Endothelial cell of umbilical vein (primary cell): ENCODE measurements around the gene RASA2. TPM values are rescaled to one million over a fixed set of nuclear protein-coding genes. Genes with fewer than 3 reads are reported as not detected.

Source experiments
- BruUV-seq: library from RNA; stranded (reverse); fragments of 400-500 nt; replicated peaks from 2 replicates; lab custom pipeline; 2021; lab: Mats Ljungman, UMichigan
- CTCF ChIA-PET: fragments of 300-600, 350-600 bp; sonication (Branson Sonifier 250); formaldehyde crosslinking; loops from one replicate; lab custom pipeline; 2021; ENCODE audit warnings: antibody characterized with exemption, inconsistent platforms; lab: Charles Lee
- POLR2A ChIA-PET: fragments of 300-600, 350-600 bp; sonication (Branson Sonifier 250); formaldehyde crosslinking; loops from one replicate; lab custom pipeline; 2021; ENCODE audit warnings: antibody characterized with exemption, inconsistent platforms; lab: Charles Lee
- DNase-seq: peaks from one replicate; pipeline ENCODE4 v3.0.0-alpha.2; 2011; ENCODE audit warnings: low read depth, low spot score
- FAIRE-seq: peaks from 2 replicates; lab custom pipeline; 2011; peaks lifted over from hg19 to GRCh38; lab: Jason Lieb, UNC
- H2AFZ ChIP-seq: 2 replicates; pipeline ENCODE4 v1.6.0; 2012; ENCODE audit warnings: low read depth, low read length, control low read depth, inconsistent platforms
- H3K27ac ChIP-seq: 2 replicates; pipeline ENCODE4 v1.5.1; 2011; ENCODE audit warnings: low read depth, mild to moderate bottlenecking, control low read depth, low read length, moderate library complexity; ENCODE audit not compliant: insufficient read depth
- H3K27me3 ChIP-seq, 2 experiments: 2 replicates each; pipeline versions ENCODE4 v1.6.0 to v1.6.1; 2011; ENCODE audit warnings: low read length in 2 of 2, mixed read lengths in 1 of 2; ENCODE audit not compliant: control insufficient read depth in 2 of 2, insufficient read depth in 2 of 2
- H3K36me3 ChIP-seq, 2 experiments: 2 replicates in 1 of 2; 3 replicates in 1 of 2; pipeline ENCODE4 v1.5.1; 2011; ENCODE audit warnings: low read length in 2 of 2, mild to moderate bottlenecking in 1 of 2, moderate library complexity in 1 of 2; ENCODE audit not compliant: control insufficient read depth in 2 of 2, insufficient read depth in 2 of 2; ENCODE audit errors: extremely low read depth in 1 of 2
- H3K4me1 ChIP-seq: 3 replicates; pipeline ENCODE4 v1.5.1; 2011; ENCODE audit warnings: mild to moderate bottlenecking, low read length; ENCODE audit not compliant: control insufficient read depth, insufficient read depth; ENCODE audit errors: extremely low read depth
- H3K4me2 ChIP-seq: 2 replicates; pipeline ENCODE4 v1.6.1; 2011; ENCODE audit warnings: low read length, control low read depth, mixed read lengths; ENCODE audit not compliant: insufficient read depth
- H3K4me3 ChIP-seq, 3 experiments: fragments of 200-600 bp in 1 of 3; sonication (generic), shearing (Covaris generic) in 1 of 3; replicated peaks in 1 of 3; 2 replicates each; pipeline ENCODE4 v1.5.1; 2011 to 2016; ENCODE audit warnings: control low read depth in 3 of 3, low read length in 3 of 3, mild to moderate bottlenecking in 2 of 3, inconsistent platforms in 1 of 3, low read depth in 1 of 3, moderate library complexity in 1 of 3; ENCODE audit not compliant: insufficient read depth in 1 of 3
- H3K79me2 ChIP-seq: 2 replicates; pipeline ENCODE4 v1.6.0; 2012; ENCODE audit warnings: low read length, inconsistent platforms; ENCODE audit not compliant: control insufficient read depth, insufficient read depth
- H3K9ac ChIP-seq: replicated peaks from 2 replicates; pipeline ENCODE3; 2011; ENCODE audit warnings: low read length, control low read depth; ENCODE audit not compliant: insufficient read depth; ENCODE audit errors: extremely low read depth
- H3K9me1 ChIP-seq: replicated peaks from 3 replicates; pipeline ENCODE4 v1.6.0; 2011; ENCODE audit warnings: mild to moderate bottlenecking, low read length; ENCODE audit not compliant: control insufficient read depth, insufficient read depth; ENCODE audit errors: extremely low read depth
- H3K9me3 ChIP-seq: replicated peaks from 2 replicates; pipeline ENCODE4 v1.5.1; 2012; ENCODE audit warnings: low read length, inconsistent platforms; ENCODE audit not compliant: control insufficient read depth, insufficient read depth
- H4K20me1 ChIP-seq: replicated peaks from 2 replicates; pipeline ENCODE3; 2011; ENCODE audit warnings: mild to moderate bottlenecking, low read length; ENCODE audit not compliant: control insufficient read depth, insufficient read depth; ENCODE audit errors: extremely low read depth
- EZH2 ChIP-seq: IDR thresholded peaks from 2 replicates; pipeline ENCODE4 v1.6.1; 2012; ENCODE audit warnings: borderline replicate concordance, low read depth, mild to moderate bottlenecking, moderate library complexity, low read length, inconsistent platforms; ENCODE audit not compliant: severe bottlenecking
- FOS ChIP-seq: IDR thresholded peaks from 2 replicates; pipeline ENCODE4 v1.6.1; 2011; ENCODE audit warnings: mild to moderate bottlenecking, low read length, moderate library complexity, borderline replicate concordance; ENCODE audit not compliant: insufficient read depth
- GATA2 ChIP-seq: IDR thresholded peaks from 2 replicates; pipeline ENCODE4 v1.7.0; 2011; ENCODE audit warnings: low read depth, mild to moderate bottlenecking, moderate library complexity, mixed read lengths, low read length; ENCODE audit not compliant: insufficient read length, insufficient read depth
- JUN ChIP-seq: IDR thresholded peaks from 2 replicates; pipeline ENCODE4 v1.6.1; 2011; ENCODE audit warnings: borderline replicate concordance, low read depth; ENCODE audit not compliant: insufficient read length, insufficient read depth
- MYC ChIP-seq: IDR thresholded peaks from one replicate; pipeline ENCODE4 v1.6.1; 2011; ENCODE audit warnings: mild to moderate bottlenecking, low read depth, low read length
- POLR2A ChIP-seq: IDR thresholded peaks from 2 replicates; pipeline ENCODE4 v1.6.1; 2012; ENCODE audit warnings: low read depth, mild to moderate bottlenecking, control low read depth, low read length
- POLR2AphosphoS5 ChIP-seq: IDR thresholded peaks from 2 replicates; pipeline ENCODE4 v1.6.1; 2012; ENCODE audit warnings: low read depth, mild to moderate bottlenecking, control low read depth, low read length, moderate library complexity; ENCODE audit not compliant: insufficient read depth
- dilution Hi-C: fragments of 300-500 bp; cut with MboI; formaldehyde crosslinking; loops from one replicate; pipeline ENCODE4 v1.15.0; 2019; ENCODE audit warnings: low sequenced_read_pairs; ENCODE audit not compliant: extremely low pct_ligation_motif_present
- intact Hi-C: fragments of 100-400 bp; cut with micrococcal nuclease; formaldehyde crosslinking; loops from one replicate; pipeline ENCODE4 v1.10.0; 2022
- polyA plus RNA-seq, 4 experiments: library from polyadenylated mRNA; depleted of rRNA in 3 of 4; stranded (reverse) in 3 of 4; unstranded in 1 of 4; fragments of >200 nt; gene quantifications; 2 replicates each; pipeline versions ENCODE4 v1.2.1 to v1.2.3, GENCODE V29; 2011 to 2012; ENCODE audit warnings: missing spikeins in 1 of 4
- total RNA-seq: library from RNA; stranded (reverse); gene quantifications from 2 replicates; pipeline ENCODE4 v1.2.3, GENCODE V29; 2021
- TF ChIP-seq, protein P1 (sequence below): IDR thresholded peaks from 2 replicates; pipeline ENCODE4 v1.6.1; 2011; ENCODE audit not compliant: insufficient read depth, insufficient read length
- TF ChIP-seq, protein P2 (sequence below), 2 donors: IDR thresholded peaks; 1 replicate in 1 of 2; 2 replicates in 1 of 2; pipeline ENCODE4 v1.5.1; 2011; ENCODE audit warnings: low read length in 2 of 2, mild to moderate bottlenecking in 2 of 2, moderate library complexity in 2 of 2, control low read depth in 1 of 2, inconsistent platforms in 1 of 2, low read depth in 1 of 2; ENCODE audit not compliant: insufficient read depth in 1 of 2; ENCODE audit errors: extremely low read depth in 1 of 2

RASA2 gene
- total and polyA plus RNA-seq, 2 donors (not counting 3 experiments of a cell fraction or from before 2014, with no cell fraction given), result 3.1 to 20.2 TPM

DNA sequence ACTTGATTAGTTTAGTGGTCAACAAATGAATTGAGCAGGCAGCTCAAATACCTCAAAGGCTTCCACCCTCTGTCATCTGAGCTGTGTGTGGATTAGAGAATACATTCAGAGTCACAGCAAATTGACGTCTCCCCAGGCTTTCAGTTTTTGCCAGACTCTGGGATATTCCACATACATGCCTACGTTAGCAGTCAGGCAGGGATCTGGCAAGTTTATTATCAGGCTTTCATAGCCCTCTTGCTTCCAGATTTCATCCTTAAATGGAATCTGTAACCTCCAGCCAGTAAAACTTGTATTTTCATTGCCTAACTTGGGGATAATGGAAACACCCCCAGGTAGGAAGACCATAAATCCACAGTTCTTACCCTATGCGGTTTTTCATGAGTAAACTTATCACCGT lies 115.9 kb downstream of the RASA2 start:
- FAIRE-seq, result no peak
- ChIA-PET POLR2A (no interaction called here), CTCF (no interaction called here)
- no peak overlapping the region for H3K4me3 ChIP-seq
- no peak overlapping the region for H2AFZ ChIP-seq
- DNase-seq, result no peak
- no peaks in the 10 kb centered on the region for H3K4me1 ChIP-seq
- no peaks in the 10 kb centered on the region for H3K79me2 ChIP-seq
- no peak overlapping the region for H3K27ac ChIP-seq
- no peaks in the 10 kb centered on the region for H3K27me3 ChIP-seq
- H3K9me3 ChIP-seq, result no peaks in the 10 kb centered on the region
- no peaks in the 10 kb centered on the region for H4K20me1 ChIP-seq
- no peaks in the 10 kb centered on the region for H3K9me1 ChIP-seq
- no TSS peak for BruUV-seq
- H3K4me2 ChIP-seq, result no peak overlapping the region
- dilution Hi-C loops, result no loop called here
- H3K36me3 ChIP-seq, result peaks cover 4 to 7% of the 10 kb centered on the region in 2 experiments
- H3K9ac ChIP-seq, result no peak overlapping the region
- TF ChIP-seq EZH2 (no peak), POLR2AphosphoS5 (no peak), GATA2 (no peak), MYC (no peak), JUN (no peak), POLR2A (no peak), FOS (no peak)
- TF ChIP-seq, protein P1, sequence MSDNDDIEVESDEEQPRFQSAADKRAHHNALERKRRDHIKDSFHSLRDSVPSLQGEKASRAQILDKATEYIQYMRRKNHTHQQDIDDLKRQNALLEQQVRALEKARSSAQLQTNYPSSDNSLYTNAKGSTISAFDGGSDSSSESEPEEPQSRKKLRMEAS, result no peak
- TF ChIP-seq, protein P2, sequence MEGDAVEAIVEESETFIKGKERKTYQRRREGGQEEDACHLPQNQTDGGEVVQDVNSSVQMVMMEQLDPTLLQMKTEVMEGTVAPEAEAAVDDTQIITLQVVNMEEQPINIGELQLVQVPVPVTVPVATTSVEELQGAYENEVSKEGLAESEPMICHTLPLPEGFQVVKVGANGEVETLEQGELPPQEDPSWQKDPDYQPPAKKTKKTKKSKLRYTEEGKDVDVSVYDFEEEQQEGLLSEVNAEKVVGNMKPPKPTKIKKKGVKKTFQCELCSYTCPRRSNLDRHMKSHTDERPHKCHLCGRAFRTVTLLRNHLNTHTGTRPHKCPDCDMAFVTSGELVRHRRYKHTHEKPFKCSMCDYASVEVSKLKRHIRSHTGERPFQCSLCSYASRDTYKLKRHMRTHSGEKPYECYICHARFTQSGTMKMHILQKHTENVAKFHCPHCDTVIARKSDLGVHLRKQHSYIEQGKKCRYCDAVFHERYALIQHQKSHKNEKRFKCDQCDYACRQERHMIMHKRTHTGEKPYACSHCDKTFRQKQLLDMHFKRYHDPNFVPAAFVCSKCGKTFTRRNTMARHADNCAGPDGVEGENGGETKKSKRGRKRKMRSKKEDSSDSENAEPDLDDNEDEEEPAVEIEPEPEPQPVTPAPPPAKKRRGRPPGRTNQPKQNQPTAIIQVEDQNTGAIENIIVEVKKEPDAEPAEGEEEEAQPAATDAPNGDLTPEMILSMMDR (IDR thresholded peaks at IDR 0.05; ENCODE audit: extremely low read depth in 1 of 2, insufficient read depth in 1 of 2, low read depth in 1 of 2, low read length in 2 of 2), result no peak
- intact Hi-C loops, result no loop called here
